ENCODE measurements around the gene ALDH1A1.

The ALDH1A1 gene

DNA sequence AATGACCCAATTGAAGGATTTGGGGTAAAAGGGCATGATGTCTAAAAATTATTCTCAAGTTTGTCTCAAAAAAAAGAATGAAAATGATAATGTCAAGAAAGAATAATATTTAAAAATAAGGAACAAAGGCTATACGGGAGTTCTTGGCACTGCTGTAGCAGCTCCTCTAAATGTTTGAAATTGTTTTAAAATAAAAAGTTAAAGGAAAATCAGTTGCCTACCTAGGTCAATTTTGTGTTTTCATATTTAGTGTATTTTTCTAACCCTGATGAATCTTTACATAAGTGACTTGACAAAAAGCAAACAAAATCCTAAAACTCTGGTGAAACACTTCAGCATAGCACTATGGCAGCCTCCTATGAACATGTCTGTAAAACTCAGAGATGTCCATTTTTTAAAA is 56.4 kb downstream of the ALDH1A1 start:
- ATAC-seq (ENCODE audit: low read depth) = no peak
- H3K27me3 Mint-ChIP-seq = peaks cover 3% of the 10 kb centered on the region
- H3K27ac Mint-ChIP-seq = no peak overlapping the region
- no peaks in the 10 kb centered on the region for H3K9me3 Mint-ChIP-seq
- no peak for DNase-seq (ENCODE audit: low spot score in 2 of 2)
- H3K36me3 Mint-ChIP-seq = no peaks in the 10 kb centered on the region
- no peak overlapping the region for H3K4me3 Mint-ChIP-seq
- no peaks in the 10 kb centered on the region for H3K4me1 Mint-ChIP-seq

DNA sequence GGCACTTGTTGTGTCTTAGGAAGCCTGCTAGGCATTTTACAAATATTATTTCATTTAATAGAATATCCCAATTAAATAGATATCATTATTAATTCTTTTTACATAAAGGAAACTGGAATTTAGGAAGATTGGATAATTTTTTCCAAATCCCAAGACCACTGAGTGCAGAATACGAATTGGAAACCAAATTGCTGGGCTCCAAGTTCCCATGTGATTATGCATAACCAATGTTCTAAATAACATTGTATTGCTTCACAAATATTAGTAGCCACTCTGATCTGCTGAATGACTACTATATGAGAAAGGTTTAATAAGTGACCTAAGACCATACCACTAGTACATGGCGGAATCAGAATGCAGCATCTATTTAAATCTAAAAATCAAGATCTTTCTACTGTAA is 57.7 kb downstream of the ALDH1A1 start:
- Mint-ChIP-seq H3K27ac (no peak overlapping the region), H3K4me3 (no peak overlapping the region), H3K27me3 (peaks cover 3% of the 10 kb centered on the region), H3K36me3 (no peaks in the 10 kb centered on the region), H3K4me1 (no peaks in the 10 kb centered on the region), H3K9me3 (no peaks in the 10 kb centered on the region)
- no peak for ATAC-seq (ENCODE audit: low read depth)
- no peak for DNase-seq (ENCODE audit: low spot score in 2 of 2)

DNA sequence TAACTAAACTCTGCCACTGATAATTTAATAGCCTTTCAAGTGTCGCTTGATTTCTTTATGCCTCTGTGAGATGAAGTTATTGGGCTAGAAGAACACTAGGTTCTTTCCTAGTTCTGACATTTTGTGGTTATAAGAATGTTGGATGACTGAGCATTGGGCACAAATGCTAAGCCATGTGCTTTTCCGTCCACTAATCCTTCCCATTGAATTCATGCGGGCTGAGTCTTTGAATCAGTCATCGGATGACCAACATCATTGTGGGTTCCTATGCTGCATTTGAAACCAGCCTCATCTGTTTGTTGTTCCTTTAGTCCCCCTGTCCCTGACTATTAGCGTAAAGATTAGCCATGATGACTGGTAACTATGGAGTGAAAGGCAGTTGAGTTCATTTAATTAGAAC is 58.5 kb downstream of the ALDH1A1 start:
- ATAC-seq (ENCODE audit: low read depth) = no peak
- no peak for DNase-seq (ENCODE audit: low spot score in 2 of 2)

DNA sequence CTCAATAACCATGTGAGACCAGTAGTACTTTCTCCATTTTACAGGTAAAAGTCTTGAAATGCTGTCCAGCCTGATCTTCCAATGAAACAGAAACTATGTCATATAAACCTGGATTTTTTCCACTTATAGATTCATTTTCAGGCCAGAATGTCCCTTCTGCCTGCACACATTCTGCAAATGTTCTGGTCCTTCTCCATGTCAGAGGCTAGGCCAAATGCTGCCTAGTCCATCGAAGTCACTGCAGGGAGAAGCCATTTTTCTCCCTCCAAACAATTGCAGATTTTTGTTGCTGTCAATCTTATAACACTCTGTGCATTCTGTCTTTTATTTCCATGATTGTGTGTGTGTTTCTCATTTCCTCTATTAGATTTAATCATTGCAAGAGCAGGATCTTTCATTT is 59.4 kb downstream of the ALDH1A1 start:
- Mint-ChIP-seq H3K4me3 (no peak overlapping the region), H3K9me3 (no peaks in the 10 kb centered on the region), H3K27ac (no peak overlapping the region), H3K27me3 (peaks cover 3% of the 10 kb centered on the region), H3K36me3 (no peaks in the 10 kb centered on the region), H3K4me1 (no peaks in the 10 kb centered on the region)
- DNase-seq (ENCODE audit: low spot score in 2 of 2) (no peak), ATAC-seq (ENCODE audit: low read depth) (no peak)

More for the DNA sequence above, 58.5 kb downstream of the ALDH1A1 start:
- Mint-ChIP-seq H3K4me3 (no peak overlapping the region), H3K4me1 (no peaks in the 10 kb centered on the region), H3K27me3 (peaks cover 3% of the 10 kb centered on the region), H3K9me3 (no peaks in the 10 kb centered on the region), H3K27ac (no peak overlapping the region), H3K36me3 (no peaks in the 10 kb centered on the region)

DNA sequence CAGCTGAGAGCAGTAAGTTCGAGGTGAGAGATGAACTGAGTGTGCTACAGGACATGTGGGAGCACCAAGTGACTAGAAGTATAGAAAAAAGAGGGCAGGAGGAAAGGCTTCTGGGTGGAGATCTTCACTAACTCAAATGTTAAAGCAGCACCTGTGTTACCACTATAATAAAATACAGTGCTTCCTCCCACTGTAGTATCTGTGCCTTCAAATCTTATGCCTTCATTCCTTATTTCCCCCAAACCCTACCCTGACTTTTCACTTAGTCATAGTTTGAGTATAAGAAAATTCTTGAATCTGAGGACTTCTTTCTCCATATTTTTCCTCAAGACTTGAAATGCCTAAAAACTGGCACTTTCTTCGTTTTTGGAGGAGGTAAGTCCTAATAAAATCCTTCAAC is 61.8 kb downstream of the ALDH1A1 start:
- Mint-ChIP-seq H3K4me1 (no peaks in the 10 kb centered on the region), H3K9me3 (no peaks in the 10 kb centered on the region), H3K36me3 (no peaks in the 10 kb centered on the region), H3K27me3 (no peaks in the 10 kb centered on the region), H3K4me3 (no peak overlapping the region), H3K27ac (no peak overlapping the region)
- DNase-seq (ENCODE audit: low spot score in 2 of 2) (no peak), ATAC-seq (ENCODE audit: low read depth) (no peak)

DNA sequence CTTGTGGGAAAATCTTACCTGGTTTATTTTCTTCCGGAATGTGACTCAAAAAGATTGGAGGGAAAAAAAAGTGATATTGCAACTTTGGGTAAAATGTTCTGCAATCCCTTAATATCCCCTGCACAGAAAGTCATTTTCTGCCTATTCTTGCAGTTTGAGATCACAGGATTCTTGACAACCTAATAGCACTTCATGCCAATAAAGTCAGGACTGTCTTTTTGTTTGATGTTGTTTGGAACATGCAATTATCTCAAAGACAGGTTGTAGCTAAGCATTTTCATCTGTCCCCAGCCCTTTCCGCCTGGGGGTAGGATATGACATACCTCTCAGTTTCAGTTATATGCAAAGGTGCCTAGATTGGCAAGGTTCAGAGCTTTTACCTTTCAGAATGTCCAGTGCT is 63.9 kb downstream of the ALDH1A1 start:
- Mint-ChIP-seq H3K27ac (no peak overlapping the region), H3K27me3 (no peaks in the 10 kb centered on the region), H3K36me3 (no peaks in the 10 kb centered on the region), H3K4me1 (no peaks in the 10 kb centered on the region), H3K9me3 (no peaks in the 10 kb centered on the region), H3K4me3 (no peak overlapping the region)
- no peak for DNase-seq (ENCODE audit: low spot score in 2 of 2)
- no peak for ATAC-seq (ENCODE audit: low read depth)

DNA sequence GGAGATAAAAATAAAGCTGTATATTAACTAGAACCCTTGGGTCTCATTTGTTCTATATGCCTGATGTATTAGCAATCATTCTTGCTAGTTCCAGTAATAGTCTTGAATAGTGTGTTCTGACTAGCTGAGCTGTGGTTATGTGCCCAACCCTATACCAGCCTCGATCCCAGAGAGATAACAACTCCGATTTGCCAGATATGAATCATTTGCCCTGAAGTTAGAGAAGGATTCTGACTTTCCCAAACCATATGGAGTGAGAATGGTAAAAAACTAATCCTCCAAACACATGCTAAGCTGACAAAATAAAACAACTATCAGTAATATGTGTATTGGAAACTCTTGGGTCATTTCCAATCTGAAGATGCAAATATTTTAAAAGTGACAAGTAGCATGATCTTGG is 64.8 kb downstream of the ALDH1A1 start:
- H3K4me1 Mint-ChIP-seq = no peaks in the 10 kb centered on the region
- no peak for ATAC-seq (ENCODE audit: low read depth)
- H3K9me3 Mint-ChIP-seq = no peaks in the 10 kb centered on the region
- no peaks in the 10 kb centered on the region for H3K27me3 Mint-ChIP-seq
- H3K27ac Mint-ChIP-seq = no peak overlapping the region
- H3K36me3 Mint-ChIP-seq = no peaks in the 10 kb centered on the region
- H3K4me3 Mint-ChIP-seq = no peak overlapping the region
- DNase-seq (ENCODE audit: low spot score in 2 of 2) = no peak

DNA sequence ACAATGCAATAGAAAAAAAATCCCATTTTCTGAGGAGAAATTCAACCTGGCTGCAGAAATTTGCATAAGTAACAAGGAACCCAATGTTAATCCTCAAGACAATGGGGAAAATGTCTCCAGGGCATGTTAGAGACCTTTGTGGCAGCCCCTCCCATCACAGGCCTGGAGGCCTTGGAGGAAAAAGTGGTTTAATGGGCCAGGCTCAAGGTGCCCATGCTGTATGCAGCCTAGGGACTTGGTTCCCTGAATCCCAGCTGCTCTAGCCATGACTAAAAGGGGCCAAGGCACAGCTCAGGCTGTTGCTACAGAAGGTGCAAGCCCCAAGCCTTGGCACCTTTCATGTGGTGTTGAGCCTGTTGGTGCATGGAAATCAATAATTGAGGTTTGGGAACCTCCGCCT is 66.5 kb downstream of the ALDH1A1 start:
- H3K36me3 Mint-ChIP-seq = no peaks in the 10 kb centered on the region
- no peak overlapping the region for H3K4me3 Mint-ChIP-seq
- no peaks in the 10 kb centered on the region for H3K4me1 Mint-ChIP-seq
- H3K27ac Mint-ChIP-seq = no peak overlapping the region
- DNase-seq (ENCODE audit: low spot score in 2 of 2) (no peak), ATAC-seq (ENCODE audit: low read depth) (no peak)
- H3K27me3 Mint-ChIP-seq = no peaks in the 10 kb centered on the region
- H3K9me3 Mint-ChIP-seq = no peaks in the 10 kb centered on the region

DNA sequence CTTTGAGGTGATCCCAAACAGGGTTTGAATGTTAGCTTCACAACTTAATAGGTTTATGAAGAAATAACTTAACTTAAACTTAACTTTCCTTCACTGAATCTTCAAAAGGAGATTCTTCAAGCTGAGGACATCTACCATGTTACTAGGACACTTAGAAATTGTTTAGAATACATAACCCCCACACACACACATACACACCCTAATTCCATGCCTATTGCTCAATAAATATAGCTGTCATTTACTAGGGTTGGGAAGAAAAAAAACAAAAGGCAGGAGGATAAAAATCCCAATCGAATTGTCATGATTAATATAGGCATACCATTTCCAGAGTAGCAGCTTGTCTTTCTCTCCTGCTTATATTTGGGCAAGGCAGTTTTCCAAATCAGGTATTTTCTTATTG is 68.3 kb downstream of the ALDH1A1 start:
- Mint-ChIP-seq H3K36me3 (no peaks in the 10 kb centered on the region), H3K4me1 (no peaks in the 10 kb centered on the region), H3K27me3 (no peaks in the 10 kb centered on the region), H3K9me3 (peaks cover 2% of the 10 kb centered on the region), H3K4me3 (no peak overlapping the region), H3K27ac (no peak overlapping the region)
- ATAC-seq (ENCODE audit: low read depth) = no peak
- DNase-seq (ENCODE audit: low spot score in 2 of 2) = no peak

DNA sequence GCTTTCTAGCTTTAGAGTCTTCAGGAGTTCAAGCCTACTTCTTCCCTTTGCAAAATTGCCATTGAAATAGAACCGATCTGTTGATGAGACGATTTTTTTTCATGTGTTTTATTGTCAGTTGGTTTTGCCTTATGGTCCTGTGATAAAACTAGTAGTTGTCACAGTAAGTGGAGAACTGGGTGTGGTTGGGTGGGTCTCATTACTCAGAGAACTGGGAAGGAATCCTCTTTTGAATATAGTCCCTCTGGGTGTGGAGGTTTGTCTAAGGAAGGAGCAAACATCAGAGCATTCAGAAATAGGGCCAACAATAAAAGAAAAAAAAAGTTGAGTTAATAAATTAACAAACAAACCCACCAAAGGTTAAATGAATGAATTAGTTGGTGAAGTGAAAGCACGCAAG is 69.0 kb downstream of the ALDH1A1 start:
- Mint-ChIP-seq H3K4me1 (no peaks in the 10 kb centered on the region), H3K27ac (no peak overlapping the region), H3K27me3 (no peaks in the 10 kb centered on the region), H3K9me3 (peaks cover 2% of the 10 kb centered on the region), H3K4me3 (no peak overlapping the region), H3K36me3 (no peaks in the 10 kb centered on the region)
- ATAC-seq (ENCODE audit: low read depth) (no peak), DNase-seq (ENCODE audit: low spot score in 2 of 2) (no peak)

DNA sequence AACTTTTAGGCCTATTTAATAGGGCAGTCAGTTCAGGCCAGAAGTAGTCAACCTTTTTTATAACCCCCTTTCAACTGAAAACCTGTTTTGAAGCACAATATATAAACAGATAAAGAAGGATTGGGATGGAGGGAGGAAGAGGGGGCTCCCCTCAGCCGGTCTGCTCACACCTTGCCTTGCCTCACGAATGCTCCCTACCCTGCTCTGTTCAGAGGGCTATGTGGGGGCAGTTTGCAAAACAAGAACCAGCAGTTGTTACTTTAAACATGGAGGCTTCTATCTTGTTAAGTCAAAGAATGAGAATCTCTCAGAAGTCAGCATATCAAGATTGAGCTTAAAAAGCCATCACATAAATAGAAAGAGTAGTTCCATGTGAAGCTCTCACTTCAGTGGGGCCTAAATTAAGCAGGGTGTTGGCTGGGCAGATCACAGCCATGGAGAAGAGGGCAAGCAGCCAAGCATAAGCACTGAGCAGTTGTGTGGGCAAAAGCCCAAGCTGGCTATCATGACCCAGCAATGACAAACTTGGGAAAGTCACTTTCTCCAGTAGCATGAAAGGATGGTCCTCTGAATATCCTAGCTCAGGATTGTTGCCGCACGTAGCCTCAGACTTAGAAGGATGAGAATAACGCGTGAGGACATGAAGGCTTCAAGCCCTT is 70.6 kb downstream of the ALDH1A1 start:
- Mint-ChIP-seq H3K9me3 (peaks cover 2% of the 10 kb centered on the region), H3K4me1 (no peaks in the 10 kb centered on the region), H3K36me3 (no peaks in the 10 kb centered on the region), H3K27ac (no peak overlapping the region), H3K4me3 (no peak overlapping the region), H3K27me3 (no peaks in the 10 kb centered on the region)
- ATAC-seq (ENCODE audit: low read depth) (no peak), DNase-seq (ENCODE audit: low spot score in 2 of 2) (no peak)

DNA sequence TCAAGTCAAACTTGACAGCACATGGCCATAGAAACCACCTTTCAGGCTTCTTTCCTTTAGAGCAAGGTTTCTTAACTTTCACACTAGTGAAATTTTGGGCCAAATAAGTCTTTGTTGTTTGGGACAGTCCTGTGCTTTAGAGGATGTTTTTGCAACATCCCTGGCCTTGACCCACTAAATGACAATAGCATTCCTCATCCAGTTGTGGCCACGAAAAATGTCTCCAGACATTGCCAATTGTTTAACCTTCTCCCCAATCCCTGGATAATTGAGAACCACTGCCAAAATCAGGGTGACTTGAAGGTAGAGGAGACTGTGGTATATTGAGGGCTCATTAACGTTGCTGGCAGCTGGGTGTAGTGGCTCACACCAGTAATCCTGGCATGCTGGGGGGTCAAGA is 72.0 kb downstream of the ALDH1A1 start:
- no peaks in the 10 kb centered on the region for H3K36me3 Mint-ChIP-seq
- H3K9me3 Mint-ChIP-seq = peaks cover 2% of the 10 kb centered on the region
- no peak overlapping the region for H3K27ac Mint-ChIP-seq
- DNase-seq (ENCODE audit: low spot score in 2 of 2) (no peak), ATAC-seq (ENCODE audit: low read depth) (no peak)
- H3K27me3 Mint-ChIP-seq = no peaks in the 10 kb centered on the region
- no peak overlapping the region for H3K4me3 Mint-ChIP-seq
- H3K4me1 Mint-ChIP-seq = no peaks in the 10 kb centered on the region

DNA sequence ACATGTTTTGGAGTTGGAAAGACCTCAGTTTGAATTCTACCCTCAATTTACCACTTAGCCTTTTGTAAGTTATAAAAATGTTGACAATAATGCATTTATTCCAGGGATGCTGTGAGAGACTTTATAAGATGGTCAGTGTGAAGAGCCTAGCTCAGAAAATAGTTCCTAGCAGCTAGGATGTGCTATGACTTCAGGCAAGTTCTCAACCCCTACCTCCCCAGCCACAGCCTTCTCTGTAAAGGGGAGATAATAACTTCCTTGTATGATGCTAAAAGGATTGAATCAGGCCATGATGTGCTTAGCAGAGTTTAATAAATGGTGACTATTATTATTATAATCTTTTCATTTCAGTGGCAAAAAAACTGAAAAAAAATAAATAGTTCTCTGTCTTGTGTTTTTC is 77.6 kb downstream of the ALDH1A1 start:
- Mint-ChIP-seq H3K27me3 (peaks cover 6% of the 10 kb centered on the region), H3K36me3 (no peaks in the 10 kb centered on the region), H3K4me1 (no peaks in the 10 kb centered on the region), H3K9me3 (peaks cover 2% of the 10 kb centered on the region), H3K4me3 (no peak overlapping the region), H3K27ac (no peak overlapping the region)
- DNase-seq (ENCODE audit: low spot score in 2 of 2) (no peak), ATAC-seq (ENCODE audit: low read depth) (no peak)

DNA sequence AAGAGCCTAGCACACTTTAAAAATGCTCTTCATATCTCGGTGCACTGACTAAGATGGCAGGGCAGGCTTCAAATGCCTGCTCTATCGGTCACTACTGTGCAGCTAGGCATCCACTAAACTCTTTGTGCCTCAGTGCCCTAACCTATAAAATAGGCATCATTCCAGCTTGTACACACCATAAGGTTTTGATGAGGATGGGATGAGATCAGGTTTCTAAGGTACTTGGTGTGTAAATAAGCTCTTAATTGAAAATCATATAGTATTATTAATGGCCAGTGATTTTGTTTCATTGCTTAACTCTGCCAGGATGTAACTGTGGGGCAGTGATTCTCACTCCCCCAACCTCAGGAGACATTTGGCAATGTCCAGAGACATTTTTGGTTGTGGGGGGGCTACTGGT is 78.5 kb downstream of the ALDH1A1 start:
- no peak for DNase-seq (ENCODE audit: low spot score in 2 of 2)
- no peak for ATAC-seq (ENCODE audit: low read depth)
- no peak overlapping the region for H3K27ac Mint-ChIP-seq
- H3K9me3 Mint-ChIP-seq = no peaks in the 10 kb centered on the region
- H3K4me1 Mint-ChIP-seq = no peaks in the 10 kb centered on the region
- H3K4me3 Mint-ChIP-seq = no peak overlapping the region
- H3K36me3 Mint-ChIP-seq = no peaks in the 10 kb centered on the region
- H3K27me3 Mint-ChIP-seq = peaks cover 7% of the 10 kb centered on the region

DNA sequence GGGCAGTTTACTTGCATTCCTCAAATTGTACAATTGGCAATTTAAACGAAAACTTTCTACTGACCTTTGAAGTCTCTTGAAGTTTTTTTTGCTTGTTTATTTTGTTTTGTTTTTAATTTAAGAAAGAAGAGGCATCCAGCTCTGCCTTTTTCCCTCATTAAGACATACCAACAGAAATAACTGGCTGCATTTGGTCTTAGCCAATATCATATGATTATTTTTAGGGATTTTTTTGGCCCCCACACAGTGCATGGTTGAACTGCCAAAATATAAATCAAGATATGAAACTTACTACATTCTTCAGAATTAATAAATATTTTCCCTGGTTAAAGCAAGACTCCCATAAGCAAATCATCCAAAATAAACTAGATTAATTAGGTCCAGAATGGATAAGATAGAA is 79.4 kb downstream of the ALDH1A1 start:
- DNase-seq (ENCODE audit: low spot score in 2 of 2) = no peak
- ATAC-seq (ENCODE audit: low read depth) = no peak
- H3K9me3 Mint-ChIP-seq = no peaks in the 10 kb centered on the region
- H3K27me3 Mint-ChIP-seq = peaks cover 8% of the 10 kb centered on the region
- no peaks in the 10 kb centered on the region for H3K4me1 Mint-ChIP-seq
- H3K36me3 Mint-ChIP-seq = no peaks in the 10 kb centered on the region
- no peak overlapping the region for H3K4me3 Mint-ChIP-seq
- H3K27ac Mint-ChIP-seq = no peak overlapping the region

All from memory B cell (primary cell).